ENCODE measurements around the gene MEF2A. TPM values are rescaled to one million over a fixed set of nuclear protein-coding genes. Genes with fewer than 3 reads are reported as not detected.

Gene MEF2A
- total and polyA plus RNA-seq, 8 donors, result 56.1 to 68.4 (median 63.0) TPM

GRCh38 chr15:99566157-99566897 lies 543 bp downstream of the MEF2A start:
- H3K27me3 ChIP-seq, result no peaks in the 10 kb centered on the region
- peak overlapping the region; percentile 73 to 74 for H3K4me3 ChIP-seq
- peaks cover 10 to 44% of the 10 kb centered on the region in 2 donors for H3K4me1 ChIP-seq
- H3K36me3 ChIP-seq, result no peaks in the 10 kb centered on the region
- H3K27ac ChIP-seq, result peak overlapping the region; percentile 98
- TF ChIP-seq CTCF (IDR thresholded peaks at IDR 0.05), result no peak
- DNase-seq, result peak; percentile 17 to 83 (median 37)
- intact Hi-C loops (cut with DNase I), result no loop called here
- ATAC-seq, result peak; percentile 26
- H3K9me3 ChIP-seq, result no peaks in the 10 kb centered on the region

- no peaks in the 10 kb centered on the region for H3K36me3 ChIP-seq
- peaks cover 8 to 57% of the 10 kb centered on the region in 2 donors for H3K4me1 ChIP-seq
- TF ChIP-seq CTCF (IDR thresholded peaks at IDR 0.05), result no peak
- DNase-seq (no peak), ATAC-seq (no peak)
- H3K27me3 ChIP-seq, result no peaks in the 10 kb centered on the region
- H3K27ac ChIP-seq, result peak overlapping the region; percentile 18 to 98
- no peaks in the 10 kb centered on the region for H3K9me3 ChIP-seq
- peak overlapping the region in 1 of 2 donors; percentile 74 for H3K4me3 ChIP-seq
- intact Hi-C loops (cut with DNase I), result no loop called here
Observed at GRCh38 chr15:99568625-99569352, 3.0 kb downstream of the MEF2A start.

GRCh38 chr15:99571299-99571698 lies 5.5 kb downstream of the MEF2A start:
- intact Hi-C loops (cut with DNase I), result no loop called here
- no peaks in the 10 kb centered on the region for H3K9me3 ChIP-seq
- no peak overlapping the region for H3K27ac ChIP-seq
- no peak for TF ChIP-seq CTCF (IDR thresholded peaks at IDR 0.05)
- peaks cover 3 to 47% of the 10 kb centered on the region in 2 donors for H3K4me1 ChIP-seq
- ATAC-seq (no peak), DNase-seq (no peak)
- no peaks in the 10 kb centered on the region for H3K36me3 ChIP-seq
- no peaks in the 10 kb centered on the region for H3K27me3 ChIP-seq
- no peak overlapping the region for H3K4me3 ChIP-seq

GRCh38 chr15:99574048-99574447 lies 8.3 kb downstream of the MEF2A start:
- intact Hi-C loops (cut with DNase I), result no loop called here
- Histone ChIP-seq H3K4me3 (no peak overlapping the region), H3K4me1 (peaks cover 0 to 29% of the 10 kb centered on the region in 2 donors), H3K9me3 (no peaks in the 10 kb centered on the region), H3K27me3 (no peaks in the 10 kb centered on the region), H3K36me3 (no peaks in the 10 kb centered on the region), H3K27ac (no peak overlapping the region)
- no peak for ATAC-seq
- DNase-seq, result no peak
- no peak for TF ChIP-seq CTCF (IDR thresholded peaks at IDR 0.05)

DNA sequence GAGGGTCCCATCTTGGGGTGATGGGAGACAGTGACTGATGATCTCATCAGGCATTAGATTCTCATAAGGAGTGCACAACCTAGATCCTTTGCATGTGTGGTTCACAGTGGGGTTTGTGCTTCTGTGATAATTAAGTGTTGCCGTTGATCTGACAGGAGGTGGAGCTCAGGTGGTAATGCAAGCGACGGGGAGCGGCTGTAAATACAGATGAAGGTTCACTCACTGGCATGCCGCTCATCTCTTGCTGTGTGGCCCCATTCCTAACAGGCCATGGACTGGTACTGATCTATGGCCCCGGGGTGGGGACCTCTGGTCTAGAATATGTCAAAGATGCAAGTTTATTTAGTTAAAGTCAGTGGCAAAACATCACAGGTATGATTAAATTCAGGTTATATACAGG lies 8.7 kb downstream of the MEF2A start:
- Histone ChIP-seq H3K4me3 (no peak overlapping the region), H3K27ac (no peak overlapping the region), H3K4me1 (peaks cover 0 to 29% of the 10 kb centered on the region in 2 donors), H3K27me3 (no peaks in the 10 kb centered on the region), H3K36me3 (no peaks in the 10 kb centered on the region), H3K9me3 (no peaks in the 10 kb centered on the region)
- ATAC-seq (no peak), DNase-seq (no peak)
- intact Hi-C loops (cut with DNase I), result no loop called here
- TF ChIP-seq CTCF (IDR thresholded peaks at IDR 0.05), result no peak
